Glomerular visceral epithelial cell (primary cell): ENCODE measurements around the gene TSPAN2.

ENCODE experiments used
- DNase-seq: peaks from one replicate; pipeline ENCODE4 v3.0.0-alpha.2; 2016; ENCODE audit errors: extremely low spot score

Gene TSPAN2

DNA sequence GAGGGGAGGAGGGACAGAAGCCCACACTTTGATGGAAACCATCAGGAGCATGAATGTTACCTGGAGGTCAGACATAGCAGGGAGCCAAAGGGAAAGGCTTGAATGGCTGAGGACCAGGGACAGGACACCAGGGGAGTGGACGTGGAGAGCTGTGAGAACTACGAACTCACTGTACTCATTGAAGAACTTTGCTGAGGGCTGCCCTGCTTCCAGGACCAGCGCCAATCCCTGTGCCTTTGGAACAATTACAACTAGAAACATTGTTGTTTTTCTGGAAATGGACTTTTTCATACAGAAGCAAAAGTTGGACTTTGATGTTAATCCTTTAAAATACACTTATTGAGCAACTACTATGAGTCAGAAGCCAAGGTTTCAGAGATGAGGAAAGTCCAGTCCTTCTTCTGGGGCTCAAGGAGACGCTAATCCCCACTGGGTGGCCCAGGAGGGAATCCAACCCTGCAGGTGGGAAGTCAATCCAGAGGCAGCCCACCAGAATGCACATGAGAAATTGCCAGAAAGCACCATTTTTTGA is 12.9 kb downstream of the TSPAN2 start:
- DNase-seq = no peak

DNA sequence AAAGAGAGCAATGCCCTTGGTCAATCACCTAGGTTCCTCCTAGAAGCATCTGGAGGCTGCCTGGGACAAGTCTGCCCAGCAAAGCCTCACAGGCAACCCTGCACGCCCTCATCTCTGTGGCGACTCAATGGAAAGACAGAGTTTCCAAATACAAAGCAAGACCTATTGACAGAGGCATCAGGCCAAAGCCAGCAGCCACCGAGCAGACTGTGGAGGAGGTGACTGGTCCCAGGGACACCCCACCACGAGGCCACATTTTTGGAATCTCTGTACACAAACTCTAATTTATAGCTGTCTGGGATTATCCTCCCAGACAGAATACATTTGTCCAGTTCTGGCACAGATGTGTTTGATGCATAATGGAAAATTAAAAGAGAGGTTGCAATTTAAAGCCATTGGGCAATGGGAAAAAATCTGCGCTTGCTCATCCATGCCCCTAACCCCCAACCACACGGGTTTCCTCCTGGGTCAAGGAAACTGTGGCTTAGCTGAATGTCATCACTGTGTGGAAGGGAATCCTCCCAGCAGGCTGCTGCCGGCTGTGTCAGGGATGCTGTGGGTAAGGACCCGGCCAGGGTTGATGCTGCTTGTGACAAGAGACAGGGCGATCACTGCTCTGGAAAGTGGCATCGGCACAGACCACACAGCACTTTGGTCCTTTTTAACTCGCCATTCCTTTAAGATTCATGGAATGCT is 14.3 kb downstream of the TSPAN2 start:
- DNase-seq = peak; percentile 30

DNA sequence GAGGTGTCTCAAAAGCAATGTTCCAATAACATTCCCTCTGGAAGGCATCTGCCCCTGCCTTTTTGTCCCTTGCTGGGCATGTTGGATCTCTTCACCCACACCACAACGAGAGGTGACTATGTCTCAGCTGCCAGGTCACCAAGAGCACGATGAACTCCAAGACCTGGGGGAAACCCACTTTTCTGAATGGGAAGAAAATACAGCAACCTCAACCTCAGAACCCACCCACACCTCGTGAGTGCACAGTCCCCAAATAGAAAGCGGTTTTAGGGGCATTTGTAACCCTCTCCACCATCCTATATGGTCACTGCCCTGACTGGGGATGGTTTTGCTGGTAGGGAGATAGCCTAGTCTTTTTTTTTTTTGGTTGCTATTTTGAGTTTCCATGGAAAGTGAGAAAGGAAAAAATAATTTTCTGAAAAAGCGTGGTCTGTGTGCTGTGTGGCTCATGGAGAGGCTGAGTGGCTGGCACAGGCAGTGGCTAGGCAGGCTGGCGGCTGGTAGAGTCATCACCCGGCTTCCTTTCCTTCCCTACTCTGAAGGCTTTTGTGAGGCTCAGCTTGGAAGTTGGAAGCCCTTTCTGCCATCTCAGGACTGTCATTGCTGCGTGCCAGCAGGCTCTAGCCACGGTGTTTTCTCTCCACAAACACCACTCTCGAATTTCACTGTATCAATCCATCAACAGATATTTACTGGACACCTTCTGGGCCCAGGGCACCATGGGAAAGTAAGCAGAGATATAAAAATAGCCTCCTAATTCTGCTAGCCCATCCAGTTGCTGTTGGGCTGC is 15.8 kb downstream of the TSPAN2 start:
- no peak for DNase-seq

- no peak for DNase-seq
These were observed 18.2 kb downstream of the TSPAN2 start for GRCh38 chr1:115071012-115071664.

DNA sequence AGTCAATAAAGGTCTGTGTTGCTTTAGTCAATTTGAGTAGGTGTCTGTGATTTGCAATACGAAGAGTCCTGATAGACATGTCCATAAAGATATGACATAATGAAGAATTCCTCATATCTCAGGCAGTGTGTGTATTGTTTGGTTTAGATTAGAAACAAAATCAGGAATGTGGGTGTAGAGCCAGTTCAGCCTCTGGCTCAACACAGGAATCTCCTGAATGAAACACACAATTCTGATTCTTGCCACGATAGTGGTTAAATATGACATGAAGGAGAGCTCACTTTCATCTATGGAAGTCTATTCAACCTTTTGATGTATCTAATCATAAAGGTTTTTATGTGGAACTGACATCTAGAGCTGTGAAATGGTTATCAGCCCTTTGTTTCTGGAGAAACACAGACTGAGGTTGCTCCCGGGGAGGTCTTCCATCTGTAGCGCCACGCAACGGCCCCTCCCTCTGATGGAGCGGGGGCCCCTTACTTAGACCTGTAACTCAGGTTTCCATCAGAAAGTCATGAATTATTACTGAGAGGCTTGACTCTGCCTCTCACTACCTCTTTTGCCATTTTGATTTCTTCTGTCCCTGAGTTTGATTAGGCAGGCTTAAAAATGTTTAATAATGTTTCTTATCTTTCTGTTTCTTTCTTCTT is 19.5 kb downstream of the TSPAN2 start:
- DNase-seq = no peak

DNA sequence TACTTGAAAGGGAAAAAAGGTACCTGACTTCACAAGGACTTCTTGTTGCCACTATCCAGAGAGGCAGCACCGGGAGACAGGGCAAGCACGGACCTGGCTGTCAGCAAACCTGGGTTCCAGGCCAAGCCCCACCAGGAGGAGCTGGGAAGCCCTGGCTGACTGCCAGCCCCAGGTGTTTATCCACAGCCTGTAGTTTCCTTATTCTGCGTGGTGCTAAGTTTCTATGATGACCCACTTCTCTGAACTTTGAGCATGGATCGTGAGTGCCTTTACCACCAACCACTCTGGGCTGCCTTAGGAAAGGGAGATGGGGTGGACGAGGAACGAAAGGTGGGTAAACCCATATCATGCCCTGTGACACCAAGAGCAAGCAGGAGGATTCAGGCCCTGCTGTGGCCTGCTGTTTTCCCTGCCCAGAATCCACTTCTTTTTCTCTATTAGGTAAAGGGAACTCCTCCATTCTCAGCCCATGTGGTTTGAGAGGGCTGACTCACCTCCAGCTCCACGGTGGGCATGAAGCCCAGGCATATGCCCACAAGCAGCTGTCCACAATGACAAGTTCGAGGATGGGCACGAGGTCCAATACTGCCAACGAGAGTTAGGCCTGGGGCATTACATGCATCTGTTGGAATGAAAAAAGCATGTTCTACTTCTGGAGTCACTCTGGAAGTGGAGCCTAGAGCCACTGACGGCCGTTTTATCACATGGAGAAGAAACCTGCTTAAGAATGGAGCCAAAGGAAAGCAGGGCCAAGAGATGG is 20.3 kb downstream of the TSPAN2 start:
- DNase-seq = peak; percentile 93

GRCh38 chr1:115067161-115067859 is 22.0 kb downstream of the TSPAN2 start:
- peak; percentile 89 for DNase-seq

DNA sequence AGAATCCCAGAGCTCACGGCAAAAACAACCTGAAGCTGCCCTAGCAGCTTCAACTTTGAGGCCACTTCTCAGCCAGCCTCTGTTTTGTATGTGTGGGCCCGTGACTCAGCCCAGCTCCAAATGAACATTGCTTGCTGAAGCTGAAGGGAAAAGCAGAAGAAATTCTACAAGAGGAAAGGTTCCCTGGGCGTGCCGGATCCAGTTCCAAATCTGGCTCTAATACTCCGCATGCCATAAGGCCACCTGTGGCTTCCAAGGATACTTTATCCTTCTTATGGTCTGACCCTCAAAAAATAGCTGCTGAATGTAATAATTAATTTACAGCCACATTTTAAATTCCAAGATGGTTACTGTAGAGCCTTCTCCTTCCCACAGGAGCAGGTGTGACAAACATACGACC is 24.3 kb downstream of the TSPAN2 start:
- DNase-seq = peak; percentile 89

DNA sequence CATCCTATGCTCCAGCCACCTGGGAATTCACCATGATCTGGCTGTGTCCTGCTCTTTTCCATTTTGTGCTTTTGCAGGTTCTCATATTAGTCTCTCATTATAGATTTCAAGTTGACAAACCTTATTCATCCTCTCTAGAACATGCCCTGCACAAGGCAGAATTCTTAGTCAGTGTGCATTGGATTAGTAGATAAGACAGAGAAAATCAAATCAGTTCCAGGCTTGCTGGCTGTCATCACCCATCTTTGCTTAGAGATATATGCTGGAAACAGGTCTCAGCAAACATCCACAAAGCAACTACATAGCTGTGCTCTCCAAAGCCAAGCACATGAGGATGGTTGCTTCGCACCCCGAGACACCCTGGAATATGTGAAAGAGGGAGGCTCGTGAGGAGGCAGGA is 24.8 kb downstream of the TSPAN2 start:
- no peak for DNase-seq

GRCh38 chr1:115063228-115063901 is 25.9 kb downstream of the TSPAN2 start:
- peak; percentile 30 for DNase-seq

DNA sequence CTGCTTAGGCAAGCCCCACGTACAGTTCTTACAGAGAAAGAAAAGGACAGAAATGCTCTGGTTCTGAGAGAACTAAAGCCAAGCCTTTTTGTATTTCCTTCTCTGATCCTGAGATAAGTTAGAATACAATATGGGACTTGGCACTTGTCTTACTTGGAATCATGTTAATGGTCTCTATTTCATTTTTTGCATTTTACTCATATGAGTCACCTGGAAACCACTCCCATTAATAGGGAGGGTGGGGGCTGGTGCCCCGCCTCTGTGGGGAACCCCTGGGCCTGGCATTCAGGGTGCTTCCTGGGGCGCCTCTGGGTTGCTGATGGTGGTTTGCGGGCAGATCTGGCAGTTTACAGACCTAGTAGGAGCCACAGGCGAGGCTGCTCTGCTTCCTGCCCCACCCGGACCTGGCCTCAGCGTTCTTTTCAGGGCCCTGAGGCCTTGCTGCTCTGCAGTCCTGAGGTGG is 26.7 kb downstream of the TSPAN2 start:
- peak; percentile 96 for DNase-seq

GRCh38 chr1:115060501-115060900 is 28.8 kb downstream of the TSPAN2 start:
- DNase-seq = no peak

- peak; percentile 38 for DNase-seq
These were observed 30.0 kb downstream of the TSPAN2 start for GRCh38 chr1:115059316-115059715.

- DNase-seq = no peak
These were observed 31.5 kb downstream of the TSPAN2 start for GRCh38 chr1:115057661-115058254.

DNA sequence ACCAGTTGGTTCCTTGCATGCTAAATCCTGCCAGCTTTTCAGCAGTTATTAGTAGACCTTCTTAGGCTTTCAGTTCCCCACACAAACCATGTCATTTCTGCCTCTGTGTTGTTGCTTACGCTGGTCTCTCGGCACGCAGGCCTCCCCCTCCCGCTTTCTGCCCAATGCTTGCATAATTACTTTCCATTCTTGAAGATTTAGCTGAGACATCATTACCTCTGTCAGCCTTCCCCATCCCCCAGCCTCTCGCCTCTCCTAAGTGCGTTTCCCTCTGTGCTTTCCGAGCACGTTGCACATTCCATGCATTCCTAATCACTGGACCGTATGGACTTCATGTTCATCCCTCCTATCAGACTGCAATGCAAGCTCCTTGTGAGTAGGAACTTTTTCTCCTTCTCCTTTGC is 32.9 kb downstream of the TSPAN2 start:
- peak; percentile 95 for DNase-seq

DNA sequence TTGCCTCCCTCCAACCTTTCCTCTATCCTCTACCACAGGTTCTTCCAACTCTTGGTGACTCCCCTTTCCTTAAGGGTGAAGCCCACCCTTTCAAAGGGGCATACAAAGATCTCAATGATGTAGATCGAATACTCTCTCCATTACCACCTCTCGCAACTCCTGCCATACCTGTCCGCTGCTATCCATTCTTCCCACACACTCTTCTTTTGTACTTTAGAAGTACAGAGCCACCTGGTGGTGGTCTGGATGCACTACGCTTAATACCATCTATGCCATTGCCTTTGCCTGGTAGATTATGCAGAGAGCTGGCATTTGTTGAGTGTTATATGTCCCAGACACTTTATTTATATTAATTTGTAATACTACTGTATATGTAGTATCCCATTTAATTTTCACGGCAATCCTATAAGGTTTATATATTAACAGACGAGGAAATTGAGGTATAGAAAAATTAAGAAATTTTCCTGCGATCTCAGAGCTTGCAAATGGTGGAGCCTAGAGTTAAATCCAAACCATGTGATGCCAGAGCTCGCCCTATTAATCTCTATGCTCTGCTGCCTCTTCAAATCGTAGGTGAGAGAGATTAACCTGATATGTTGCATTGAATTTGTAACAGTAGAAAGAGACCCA is 36.7 kb downstream of the TSPAN2 start:
- peak; percentile 59 for DNase-seq

DNA sequence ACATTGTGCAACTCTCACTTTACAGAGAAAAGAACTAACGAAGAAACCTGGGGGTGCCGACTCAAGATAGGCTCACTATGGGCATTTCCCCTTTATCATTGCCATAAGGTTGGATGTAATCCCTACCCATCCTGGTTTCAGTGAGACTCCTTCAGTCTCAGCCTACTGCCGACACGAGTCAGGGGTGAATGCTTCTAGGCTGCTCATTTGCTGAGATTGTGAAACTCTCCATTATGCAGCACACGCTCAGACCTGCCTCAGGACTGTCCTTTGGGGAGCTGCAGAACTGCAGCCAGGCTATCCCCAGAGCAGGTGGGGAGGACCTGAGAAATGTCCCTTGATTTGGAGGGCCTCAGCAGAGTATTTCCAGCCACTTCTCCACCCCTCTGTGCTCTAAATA is 37.5 kb downstream of the TSPAN2 start:
- no peak for DNase-seq

- DNase-seq = no peak
These were observed 42.6 kb downstream of the TSPAN2 start for GRCh38 chr1:115046751-115047150.

DNA sequence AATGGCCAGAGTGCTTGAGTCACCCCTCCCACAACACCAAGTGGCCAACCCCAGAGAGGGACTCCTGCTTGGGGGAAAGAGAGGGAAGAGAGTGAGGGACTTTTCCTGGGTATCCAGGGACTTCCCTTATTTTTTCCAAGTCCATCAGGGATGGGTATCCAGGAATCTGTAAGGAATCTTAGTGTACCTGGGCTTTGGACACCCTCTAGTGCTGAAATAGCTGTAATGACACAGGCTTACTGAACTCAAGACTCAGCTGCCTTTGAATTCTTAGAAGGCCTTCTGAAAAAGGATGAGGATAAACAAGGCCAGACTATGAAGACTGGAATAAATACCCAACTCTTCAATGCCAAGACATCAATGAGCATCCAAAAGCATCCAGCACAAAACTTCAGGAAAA is 47.6 kb downstream of the TSPAN2 start:
- DNase-seq = peak; percentile 16
